Ovary (tissue), 3 donors: ENCODE measurements around the gene NFASC.

Experiments used
- EP300 ChIP-seq: sonication (generic); formaldehyde crosslinking; IDR thresholded peaks from one replicate; pipeline ENCODE4 v1.6.1; 2017; ENCODE audit warnings: antibody characterized with exemption
- POLR2A ChIP-seq: fragments of 450-650 bp; IDR thresholded peaks from one replicate; pipeline ENCODE4 v1.6.1; 2017; ENCODE audit warnings: antibody characterized with exemption, mild to moderate bottlenecking, moderate library complexity
- TF ChIP-seq, protein P1 (sequence below), 3 donors: fragments of 450-650 bp in 2 of 3; fragments of 200-600 bp in 1 of 3; IDR thresholded peaks; one replicate each; pipeline versions ENCODE4 v1.5.1 to v1.8.0; 2016 to 2022; ENCODE audit warnings: antibody characterized with exemption in 3 of 3, mild to moderate bottlenecking in 1 of 3
- donor health status: DM: no; HTN: no; CAD: no.

DNA sequence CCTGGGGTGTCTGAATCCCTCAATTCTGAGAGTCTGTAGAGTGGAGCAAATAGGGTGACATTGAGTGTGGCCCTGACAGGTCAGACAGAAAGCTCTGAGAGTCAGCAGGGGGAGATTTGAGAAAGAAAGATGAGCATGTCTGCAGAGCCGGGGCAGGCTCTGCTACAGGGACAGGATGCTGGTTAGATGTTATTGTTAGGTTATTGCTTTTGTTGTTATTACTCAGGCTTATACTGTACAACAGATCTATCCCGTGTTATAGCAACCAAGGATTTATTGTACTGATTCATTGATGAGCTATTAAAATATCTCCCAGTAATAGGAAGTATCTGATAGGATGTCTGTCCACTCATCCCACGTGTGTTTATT, 59.5 kb downstream of the NFASC start:
- TF ChIP-seq, protein P1, sequence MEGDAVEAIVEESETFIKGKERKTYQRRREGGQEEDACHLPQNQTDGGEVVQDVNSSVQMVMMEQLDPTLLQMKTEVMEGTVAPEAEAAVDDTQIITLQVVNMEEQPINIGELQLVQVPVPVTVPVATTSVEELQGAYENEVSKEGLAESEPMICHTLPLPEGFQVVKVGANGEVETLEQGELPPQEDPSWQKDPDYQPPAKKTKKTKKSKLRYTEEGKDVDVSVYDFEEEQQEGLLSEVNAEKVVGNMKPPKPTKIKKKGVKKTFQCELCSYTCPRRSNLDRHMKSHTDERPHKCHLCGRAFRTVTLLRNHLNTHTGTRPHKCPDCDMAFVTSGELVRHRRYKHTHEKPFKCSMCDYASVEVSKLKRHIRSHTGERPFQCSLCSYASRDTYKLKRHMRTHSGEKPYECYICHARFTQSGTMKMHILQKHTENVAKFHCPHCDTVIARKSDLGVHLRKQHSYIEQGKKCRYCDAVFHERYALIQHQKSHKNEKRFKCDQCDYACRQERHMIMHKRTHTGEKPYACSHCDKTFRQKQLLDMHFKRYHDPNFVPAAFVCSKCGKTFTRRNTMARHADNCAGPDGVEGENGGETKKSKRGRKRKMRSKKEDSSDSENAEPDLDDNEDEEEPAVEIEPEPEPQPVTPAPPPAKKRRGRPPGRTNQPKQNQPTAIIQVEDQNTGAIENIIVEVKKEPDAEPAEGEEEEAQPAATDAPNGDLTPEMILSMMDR (IDR thresholded peaks at IDR 0.05) = no peak
- no peak for TF ChIP-seq POLR2A
- no peak for TF ChIP-seq EP300
